ENCODE measurements around the gene PARD3.
"Not testable (repeated sequence)": the region's sequence is repeated elsewhere in the genome, so short reads cannot be mapped to it uniquely, and the experiment has no call there.

PARD3 gene

DNA sequence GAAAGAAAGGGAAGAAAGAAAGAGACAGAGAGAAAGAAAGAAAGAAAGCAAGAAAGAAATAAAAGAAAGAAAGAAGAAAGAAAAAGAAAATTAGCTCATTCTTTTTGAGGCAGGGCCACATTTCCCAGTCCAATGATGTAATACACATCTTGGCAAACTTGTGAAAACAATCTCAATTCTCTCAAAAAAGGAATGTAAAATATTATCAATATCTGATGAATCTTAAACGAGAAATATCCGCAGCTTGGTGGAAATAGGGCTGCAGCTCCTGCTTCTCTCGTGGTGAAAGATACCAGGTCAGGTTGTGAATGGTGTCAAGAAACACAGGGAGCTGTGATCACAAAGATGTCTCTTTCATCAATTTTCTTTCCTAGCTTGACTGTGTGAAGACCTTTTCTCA is 741.0 kb downstream of the PARD3 start:
- no peak for DNase-seq (ENCODE audit: low read depth)

GRCh38 chr10:34067741-34068140 is 747.4 kb downstream of the PARD3 start:
- not testable (repeated sequence) for DNase-seq (ENCODE audit: low read depth)

DNA sequence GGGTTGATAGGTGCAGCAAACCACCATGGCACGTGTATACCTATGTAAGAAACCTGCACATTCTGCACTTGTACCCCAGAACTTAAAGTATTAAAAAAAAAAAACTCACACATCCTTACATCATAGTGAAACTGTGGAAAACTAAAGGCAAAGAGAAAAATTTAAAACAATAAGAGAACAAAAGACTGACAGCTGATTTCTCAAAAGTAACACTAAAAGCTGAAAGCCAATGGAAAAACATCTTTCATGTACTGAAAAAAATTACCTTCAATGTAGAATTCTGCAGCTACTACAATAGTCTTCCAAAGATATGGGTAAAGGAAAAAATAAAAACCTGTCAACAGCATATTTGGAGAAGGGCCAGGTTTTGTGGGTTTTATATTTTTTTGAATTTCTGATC is 751.5 kb downstream of the PARD3 start:
- DNase-seq (ENCODE audit: low read depth) = no peak

GRCh38 chr10:34061841-34062240 is 753.3 kb downstream of the PARD3 start:
- DNase-seq (ENCODE audit: low read depth) = no peak

All from activated T-helper 1 cell treated with Interleukin-2 at 50 U/mL for 16 hours (primary cell).